Stimulated activated naive CD4-positive, alpha-beta T cell treated with Interleukin-2 at 50 U/mL for 16 hours (primary cell): Measurements from ENCODE around the gene MXRA7.
"Not testable (repeated sequence)": the region's sequence is repeated elsewhere in the genome, so short reads cannot be mapped to it uniquely, and the experiment has no call there.

Source experiments
- DNase-seq: peaks from one replicate; lab custom pipeline; 2025; lab: John Stamatoyannopoulos, UW

MXRA7 gene

GRCh38 chr17:76710863-76711611 is at the start of gene MXRA7:
TSS of gene MXRA7 (minus strand) at chr17:76710965. CDS start at chr17:76710946, 19 bp downstream.
- peak; percentile 53 for DNase-seq

- DNase-seq = no peak
Measured at GRCh38 chr17:76758570-76758969, 47.8 kb upstream of the MXRA7 start.

GRCh38 chr17:76757256-76757655 is 46.5 kb upstream of the MXRA7 start:
- no peak for DNase-seq

GRCh38 chr17:76755285-76755684 is 44.5 kb upstream of the MXRA7 start:
- DNase-seq = no peak

- DNase-seq = peak; percentile 15
Measured at GRCh38 chr17:76753061-76753961, 42.5 kb upstream of the MXRA7 start.

GRCh38 chr17:76752006-76752405 is 41.2 kb upstream of the MXRA7 start:
- no peak for DNase-seq

- no peak for DNase-seq
Measured at GRCh38 chr17:76751416-76751993, 40.7 kb upstream of the MXRA7 start.

GRCh38 chr17:76748657-76749056 is 37.9 kb upstream of the MXRA7 start:
- DNase-seq = no peak

GRCh38 chr17:76747716-76748363 is 37.1 kb upstream of the MXRA7 start:
- DNase-seq = no peak

GRCh38 chr17:76745785-76746184 is 35.0 kb upstream of the MXRA7 start:
- not testable (repeated sequence) for DNase-seq

- no peak for DNase-seq
Measured at GRCh38 chr17:76744747-76745146, 34.0 kb upstream of the MXRA7 start.

GRCh38 chr17:76742958-76743357 is 32.2 kb upstream of the MXRA7 start:
- DNase-seq = no peak

- DNase-seq = no peak
Measured at GRCh38 chr17:76740329-76741118, 29.8 kb upstream of the MXRA7 start.

- not testable (repeated sequence) for DNase-seq
Measured at GRCh38 chr17:76739568-76740115, 28.9 kb upstream of the MXRA7 start.

- no peak for DNase-seq
Measured at GRCh38 chr17:76738468-76738850, 27.7 kb upstream of the MXRA7 start.

GRCh38 chr17:76737676-76738467 is 27.1 kb upstream of the MXRA7 start, which contains the start of gene MFSD11:
TSS of gene MFSD11 (plus strand) at chr17:76738119. CDS start at chr17:76738353, 234 bp downstream.
- peak; percentile 91 for DNase-seq

- peak; percentile 97 for DNase-seq
Measured at GRCh38 chr17:76737082-76737675, 26.4 kb upstream of the MXRA7 start, which contains the start of gene SRSF2. TSS of gene SRSF2 (minus strand) at chr17:76737331. CDS start at chr17:76737160, 171 bp downstream.

- DNase-seq = peak; percentile 54
Measured at GRCh38 chr17:76736349-76737081, 25.8 kb upstream of the MXRA7 start.
